NCI-H345 treated with DMSO at 0.1 percent for 48 hours (cell line): Measurements from ENCODE around the gene C6orf132.

Source experiments
- DNase-seq: peaks from one replicate; lab custom pipeline; 2025; ENCODE audit not compliant: unreplicated experiment; lab: John Stamatoyannopoulos, UW

Gene C6orf132

GRCh38 chr6:42105709-42106108 is 36.7 kb downstream of the C6orf132 start:
- DNase-seq, result no peak

DNA sequence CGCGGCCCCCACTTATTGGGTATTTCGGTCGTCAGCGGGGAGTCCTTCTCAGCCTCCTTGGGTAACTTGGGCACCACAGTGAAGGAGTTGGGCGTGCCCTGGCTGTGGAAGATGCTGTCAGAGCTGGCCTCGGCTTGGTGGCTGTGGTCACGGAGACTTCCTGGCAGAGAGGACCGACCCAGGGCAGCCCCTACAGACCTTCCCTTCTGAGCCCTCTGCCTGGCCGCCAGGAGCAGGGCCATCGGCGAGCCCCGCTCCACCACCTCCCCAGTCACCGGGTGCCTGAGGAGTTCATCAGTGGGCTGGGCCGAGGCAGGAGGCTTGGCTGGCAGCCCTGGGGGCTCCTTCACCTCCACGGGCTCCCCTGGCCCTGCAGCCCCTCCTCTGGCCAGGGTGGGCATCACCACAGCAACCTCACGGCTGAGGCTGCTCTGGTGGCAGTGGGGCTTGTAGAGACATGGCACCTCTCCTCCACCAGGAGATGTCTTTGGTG is 37.2 kb downstream of the C6orf132 start:
- no peak for DNase-seq

- no peak for DNase-seq
These were observed 37.7 kb downstream of the C6orf132 start for GRCh38 chr6:42104804-42105125.

- DNase-seq, result no peak
These were observed 38.2 kb downstream of the C6orf132 start for GRCh38 chr6:42104095-42104803.

DNA sequence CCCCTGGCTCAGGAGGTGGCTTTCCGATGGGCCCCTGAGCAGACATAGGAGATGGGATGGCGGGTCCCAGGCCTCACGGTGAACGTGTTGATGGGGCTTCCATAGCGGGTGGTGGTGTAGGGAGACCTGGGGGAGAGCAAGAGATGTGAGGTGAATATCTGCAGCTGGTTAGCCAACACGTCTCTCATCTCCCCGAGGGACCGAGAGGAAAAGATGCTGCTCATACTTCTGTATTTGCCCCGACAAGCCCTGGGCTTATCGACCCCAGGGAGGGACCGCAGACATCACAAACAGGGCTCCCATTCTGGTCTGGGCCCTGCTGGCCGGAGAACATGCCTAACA is 38.7 kb downstream of the C6orf132 start:
- DNase-seq, result no peak

DNA sequence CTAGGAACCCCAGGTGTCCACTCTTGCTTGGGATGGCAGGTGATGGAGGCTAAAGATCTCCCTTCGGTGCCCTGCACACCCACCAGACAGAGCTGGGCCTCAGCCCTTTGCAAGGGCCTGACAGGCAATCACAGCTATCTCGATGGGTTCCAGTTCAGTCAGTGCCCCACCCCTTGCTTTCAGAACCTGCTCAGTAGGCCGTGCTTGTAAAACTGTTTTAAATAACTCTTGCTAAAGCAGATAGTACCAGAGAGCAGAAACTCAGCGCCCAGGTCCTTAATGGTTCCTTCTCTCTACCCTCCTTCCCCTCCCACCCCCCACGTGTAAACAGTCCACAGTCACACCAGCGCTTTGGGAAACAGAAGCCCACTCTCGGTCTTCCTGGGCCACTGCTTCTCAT is 39.2 kb downstream of the C6orf132 start:
- no peak for DNase-seq

- DNase-seq, result no peak
These were observed 41.2 kb downstream of the C6orf132 start for GRCh38 chr6:42101186-42101657.

DNA sequence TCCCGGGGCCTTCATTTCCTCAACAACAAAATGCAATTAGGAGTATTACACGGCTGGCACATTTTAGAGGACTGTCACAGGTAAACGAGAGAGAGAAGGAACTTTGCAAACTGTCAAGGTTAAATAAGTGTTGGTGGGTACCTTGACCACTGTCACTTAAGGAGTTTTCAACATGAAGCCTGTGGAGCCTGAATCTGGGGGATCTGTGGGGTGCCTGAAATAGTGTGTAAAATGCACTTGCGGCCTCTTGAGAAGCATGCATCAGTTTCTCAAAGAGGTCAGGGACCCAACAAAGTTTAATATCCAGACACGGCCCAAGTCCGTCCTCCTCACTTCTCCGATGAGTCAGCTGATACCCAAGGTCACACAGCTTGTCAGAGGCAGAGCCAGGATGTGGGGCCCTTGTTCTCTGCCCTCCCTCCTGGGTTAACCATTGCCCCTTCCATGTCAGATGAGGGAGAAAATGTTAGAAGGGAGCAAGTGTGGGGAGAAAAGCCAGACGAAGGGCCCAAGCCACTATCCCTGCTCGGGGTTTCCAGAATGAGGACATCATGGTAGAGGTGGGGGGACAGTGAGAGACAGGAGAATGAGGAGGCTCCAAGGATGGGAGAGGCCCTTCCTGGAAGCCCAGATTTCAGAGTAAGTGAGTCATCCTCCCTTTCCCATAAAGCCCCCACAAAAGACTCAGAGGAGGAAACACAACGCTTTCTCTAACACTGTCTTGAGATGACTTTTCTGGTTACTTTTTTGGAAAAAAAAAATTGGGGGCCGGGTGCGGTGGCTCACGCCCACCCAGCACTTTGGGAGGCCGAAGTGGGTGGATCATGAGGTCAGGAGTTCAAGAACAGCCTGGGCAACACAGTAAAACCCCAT is 42.2 kb downstream of the C6orf132 start:
- DNase-seq, result no peak

- DNase-seq, result no peak
These were observed 42.9 kb downstream of the C6orf132 start for GRCh38 chr6:42099340-42100028.

- no peak for DNase-seq
These were observed 46.5 kb downstream of the C6orf132 start for GRCh38 chr6:42095776-42096541.

- no peak for DNase-seq
These were observed 47.3 kb downstream of the C6orf132 start for GRCh38 chr6:42095094-42095493.

GRCh38 chr6:42093582-42094329 is 48.7 kb downstream of the C6orf132 start:
- no peak for DNase-seq

DNA sequence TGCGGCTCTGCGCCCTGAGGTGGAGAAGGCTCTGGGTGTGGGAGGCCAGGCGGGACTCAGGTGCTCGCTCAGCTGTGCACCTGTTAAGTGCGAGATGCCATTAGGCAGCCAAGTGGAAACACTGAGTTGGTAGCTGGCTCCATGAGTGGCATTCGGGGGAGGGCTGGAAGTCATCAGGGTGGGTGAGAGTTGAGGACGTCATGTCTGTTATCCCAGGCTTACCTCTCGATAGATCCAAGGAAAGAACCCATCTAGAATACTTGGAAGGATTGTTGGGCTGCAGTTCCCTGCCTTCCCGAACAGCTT is 50.7 kb downstream of the C6orf132 start:
- DNase-seq, result no peak

- DNase-seq, result no peak
These were observed 51.4 kb downstream of the C6orf132 start for GRCh38 chr6:42090819-42091717.

- DNase-seq, result no peak
These were observed 54.3 kb downstream of the C6orf132 start for GRCh38 chr6:42088101-42088591.

- DNase-seq, result no peak
These were observed 56.1 kb downstream of the C6orf132 start for GRCh38 chr6:42086046-42087035.

- DNase-seq, result no peak
These were observed 57.5 kb downstream of the C6orf132 start for GRCh38 chr6:42084889-42085288.

DNA sequence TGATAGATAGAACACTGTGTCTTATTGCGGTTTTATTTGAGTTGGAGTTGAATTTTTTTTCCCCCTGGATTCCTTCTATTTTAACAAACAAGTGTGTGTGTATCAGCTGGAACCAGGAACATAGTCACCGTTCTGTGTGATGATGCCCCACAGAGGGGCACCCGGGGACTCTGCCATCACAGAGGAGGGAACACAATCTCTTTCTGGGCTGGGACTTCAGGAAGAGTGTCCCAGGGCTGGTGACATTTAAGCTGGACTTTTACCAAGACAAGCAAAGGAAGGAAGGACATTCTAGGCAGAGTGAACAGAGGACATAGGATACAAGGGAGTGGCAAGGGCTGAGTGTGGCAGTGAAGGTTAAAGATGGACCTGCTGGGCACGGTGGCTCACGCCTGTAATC is 58.9 kb downstream of the C6orf132 start:
- no peak for DNase-seq
